Measurements from ENCODE around the gene LRRC75B. TPM values are rescaled to one million over a fixed set of nuclear protein-coding genes. Genes with fewer than 3 reads are reported as not detected.

Gene LRRC75B
- polyA plus RNA-seq, 3 donors, result 33.6 to 45.7 (median 42.2) TPM

Other genes starting within 250 kb of the LRRC75B start
- gene ADORA2A, start 165.5 kb downstream of the LRRC75B start, polyA plus RNA-seq (ENCODE audit: insufficient read length in 3 of 3), result 10 to 100 TPM in 1 of 3 donors, 1 to 10 TPM in 2; 8.8 to 10.3 (median 8.8) TPM
- 1 to 10 TPM in 1 of 3 donors, under 1 TPM in 2; 0.58 to 1.1 (median 0.84) TPM for gene UPB1, start 97.7 kb downstream of the LRRC75B start, polyA plus RNA-seq (ENCODE audit: insufficient read length in 3 of 3)
- gene GUCD1, start 37.9 kb downstream of the LRRC75B start, polyA plus RNA-seq (ENCODE audit: insufficient read length in 3 of 3), result 10 to 100 TPM; 89.2 to 95.4 (median 91.4) TPM
- 100 to 1,000 TPM; 180 to 218 (median 203) TPM for gene SNRPD3, start 37.1 kb downstream of the LRRC75B start, polyA plus RNA-seq (ENCODE audit: insufficient read length in 3 of 3)
- gene GGT1, start 10.1 kb upstream of the LRRC75B start, polyA plus RNA-seq (ENCODE audit: insufficient read length in 3 of 3), result 10 to 100 TPM; 47.9 to 89.3 (median 80.4) TPM
- gene PIWIL3, start 181.6 kb upstream of the LRRC75B start, polyA plus RNA-seq (ENCODE audit: insufficient read length in 3 of 3), result under 1 TPM in 1 of 3 donors, not detected in 2; 0.05 TPM
- 1 to 10 TPM; 2.0 to 3.4 (median 2.4) TPM for gene SGSM1, start 213.1 kb upstream of the LRRC75B start, polyA plus RNA-seq (ENCODE audit: insufficient read length in 3 of 3)

Measured in renal pelvis (tissue), 3 donors.